ENCODE results near the gene DNAH11. TPM values are rescaled to one million over a fixed set of nuclear protein-coding genes. Genes with fewer than 3 reads are reported as not detected.

DNAH11 gene
- 0.15 and 0.54 TPM in 2 replicates for total RNA-seq (2021)
- Bru-seq, nascent RNA: percentile 11 among the genes with signal in this experiment
- BruChase-seq, experiment 1, labeled RNA remaining after a 2-hour chase: percentile 7 among the genes with signal in this experiment
- BruChase-seq, experiment 2, labeled RNA remaining after a 6-hour chase: percentile 7 among the genes with signal in this experiment
- long read RNA-seq, partial matches to known transcripts: 2 of 9 reads
- long read RNA-seq, other reads (novel, unspliced or antisense): 7 of 9 reads

GRCh38 chr7:21542891-21543527 lies at the start of gene DNAH11:
Gene DNAH11, plus strand, starts transcription at chr7:21543039. Its CDS starts 207 bp downstream, at chr7:21543246.
- Histone ChIP-seq H3K27ac (ENCODE audit: low read depth, low read length, poor library complexity, severe bottlenecking) (no peak within 1 kb of the TSS), H3K9me3 (ENCODE audit: low read depth, low read length, poor library complexity, severe bottlenecking) (no peaks in the 10 kb centered on the region), H3K4me3 (ENCODE audit: low read depth, low read length, poor library complexity, severe bottlenecking) (peak within 1 kb of the TSS; percentile 14), H3K4me1 (ENCODE audit: insufficient read depth, low read length, poor library complexity, severe bottlenecking) (no peaks in the 10 kb centered on the region), H3K36me3 (ENCODE audit: insufficient read depth, low read length, poor library complexity, severe bottlenecking) (no peaks in the 10 kb centered on the region), H3K27me3 (replicated peaks; ENCODE audit: insufficient read depth, low read depth, low read length, poor library complexity) (peaks cover 100% of the 10 kb centered on the region)
- POLR2A ChIA-PET (ENCODE audit: low non-redundant PET): no interaction called here
- CTCF ChIA-PET: no interaction called here
- peak; percentile 15 for DNase-seq (ENCODE audit: low spot score)
- intact Hi-C loops (cut with micrococcal nuclease; ENCODE audit: unreplicated experiment): loop anchor here (10.0 kb wide), 1 partner anchor 542 kb away; no protein-coding TSS in a partner anchor
- no TSS peak for BruUV-seq (replicated peaks)
- TF ChIP-seq EZH2 (IDR thresholded peaks at IDR 0.05; ENCODE audit: borderline replicate concordance, low read depth, low read length, poor library complexity, severe bottlenecking) (peak; percentile 86), CTCF (conservative IDR thresholded peaks at IDR 0.05; ENCODE audit: low read depth, low read length) (no peak)

GRCh38 chr7:21495731-21496130 lies 47.1 kb upstream of the DNAH11 start:
- Histone ChIP-seq H3K27ac (ENCODE audit: low read depth, low read length, poor library complexity, severe bottlenecking) (no peak overlapping the region), H3K36me3 (ENCODE audit: insufficient read depth, low read length, poor library complexity, severe bottlenecking) (no peaks in the 10 kb centered on the region), H3K9me3 (ENCODE audit: low read depth, low read length, poor library complexity, severe bottlenecking) (peaks cover 24% of the 10 kb centered on the region), H3K27me3 (replicated peaks; ENCODE audit: insufficient read depth, low read depth, low read length, poor library complexity) (no peaks in the 10 kb centered on the region), H3K4me1 (ENCODE audit: insufficient read depth, low read length, poor library complexity, severe bottlenecking) (no peaks in the 10 kb centered on the region), H3K4me3 (ENCODE audit: low read depth, low read length, poor library complexity, severe bottlenecking) (no peak overlapping the region)
- CTCF ChIA-PET: no interaction called here
- POLR2A ChIA-PET (ENCODE audit: low non-redundant PET): no interaction called here
- no peak for TF ChIP-seq EZH2 (IDR thresholded peaks at IDR 0.05; ENCODE audit: borderline replicate concordance, low read depth, low read length, poor library complexity, severe bottlenecking)
- TF ChIP-seq CTCF (conservative IDR thresholded peaks at IDR 0.05; ENCODE audit: low read depth, low read length): no peak
- intact Hi-C loops (cut with micrococcal nuclease; ENCODE audit: unreplicated experiment): no loop called here
- BruUV-seq (replicated peaks): no TSS peak
- DNase-seq (ENCODE audit: low spot score): no peak

GRCh38 chr7:21497072-21497471 lies 45.8 kb upstream of the DNAH11 start:
- Histone ChIP-seq H3K4me3 (ENCODE audit: low read depth, low read length, poor library complexity, severe bottlenecking) (no peak overlapping the region), H3K4me1 (ENCODE audit: insufficient read depth, low read length, poor library complexity, severe bottlenecking) (no peaks in the 10 kb centered on the region), H3K36me3 (ENCODE audit: insufficient read depth, low read length, poor library complexity, severe bottlenecking) (no peaks in the 10 kb centered on the region), H3K27ac (ENCODE audit: low read depth, low read length, poor library complexity, severe bottlenecking) (no peak overlapping the region), H3K27me3 (replicated peaks; ENCODE audit: insufficient read depth, low read depth, low read length, poor library complexity) (no peaks in the 10 kb centered on the region), H3K9me3 (ENCODE audit: low read depth, low read length, poor library complexity, severe bottlenecking) (peaks cover 24% of the 10 kb centered on the region)
- intact Hi-C loops (cut with micrococcal nuclease; ENCODE audit: unreplicated experiment): no loop called here
- ChIA-PET POLR2A (ENCODE audit: low non-redundant PET) (no interaction called here), CTCF (no interaction called here)
- no peak for DNase-seq (ENCODE audit: low spot score)
- TF ChIP-seq CTCF (conservative IDR thresholded peaks at IDR 0.05; ENCODE audit: low read depth, low read length) (no peak), EZH2 (IDR thresholded peaks at IDR 0.05; ENCODE audit: borderline replicate concordance, low read depth, low read length, poor library complexity, severe bottlenecking) (no peak)
- no TSS peak for BruUV-seq (replicated peaks)
